ENCODE data around the gene CEACAM1.
"Not testable (repeated sequence)": the region's sequence is repeated elsewhere in the genome, so short reads cannot be mapped to it uniquely, and the experiment has no call there.

Gene CEACAM1

GRCh38 chr19:42563352-42564210, 35.3 kb upstream of the CEACAM1 start:
- no peaks in the 10 kb centered on the region for H3K9me3 ChIP-seq (replicated peaks in 1 of 11)
- TF ChIP-seq Cebpa-rat (IDR thresholded peaks at IDR 0.05): no peak

DNA sequence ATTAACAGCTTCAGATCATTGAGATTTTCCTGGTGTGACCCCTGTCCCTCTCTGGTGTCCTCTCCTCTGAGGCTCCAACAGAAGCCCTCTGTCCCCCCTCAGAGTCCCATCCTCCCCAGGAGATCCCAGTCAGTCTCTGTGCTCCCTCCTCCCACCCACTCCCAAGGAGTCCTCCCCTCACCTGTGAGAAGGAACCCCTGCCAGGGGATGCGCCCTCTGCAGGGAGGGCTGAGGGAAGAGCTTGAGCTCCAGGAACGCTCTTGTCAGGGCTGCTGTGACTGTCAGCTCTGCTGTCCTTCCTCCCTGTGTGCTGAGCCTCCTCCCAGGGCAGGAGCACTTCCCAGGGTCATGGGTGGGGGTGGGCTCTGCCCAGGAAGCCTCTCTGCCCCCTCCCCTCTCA, 33.2 kb upstream of the CEACAM1 start:
- Histone ChIP-seq H3K27me3 (peaks cover 16 to 74% (median 47%) of the 10 kb centered on the region in 11 experiments), H3K9ac (no peak overlapping the region), H3K36me3 (no peaks in the 10 kb centered on the region), H3K4me3 (no peak overlapping the region), H3K4me2 (no peak overlapping the region), H3K9me3 (replicated peaks in 1 of 11) (0 out of 22 replicates have a peak, but pooled peaks cover 0 to 6% (median 0%) of the 10 kb centered on the region in 11 experiments), H4K20me1 (peaks cover 0 to 14% (median 0%) of the 10 kb centered on the region in 11 experiments; a peak in 6 of 22 replicates), H3K27ac (no peak overlapping the region), H3K4me1 (peaks cover 1 to 8% (median 3%) of the 10 kb centered on the region in 10 experiments; a peak in 19 of 20 replicates)
- no peak for TF ChIP-seq Cebpa-rat (IDR thresholded peaks at IDR 0.05)

More at GRCh38 chr19:42563352-42564210, 35.3 kb upstream of the CEACAM1 start:
- Histone ChIP-seq H3K4me3 (no peak overlapping the region), H3K9ac (peak overlapping the region in 1 of 11 experiments; percentile 9; a peak in 1 of 22 replicates), H3K27me3 (peaks cover 2 to 59% (median 29%) of the 10 kb centered on the region in 11 experiments; a peak in 21 of 22 replicates), H3K36me3 (no peaks in the 10 kb centered on the region), H4K20me1 (peaks cover 0 to 13% (median 0%) of the 10 kb centered on the region in 11 experiments; a peak in 6 of 22 replicates), H3K4me2 (no peak overlapping the region), H3K4me1 (peaks cover 7 to 18% (median 13%) of the 10 kb centered on the region in 10 experiments; a peak in 19 of 20 replicates), H3K27ac (no peak overlapping the region)

DNA sequence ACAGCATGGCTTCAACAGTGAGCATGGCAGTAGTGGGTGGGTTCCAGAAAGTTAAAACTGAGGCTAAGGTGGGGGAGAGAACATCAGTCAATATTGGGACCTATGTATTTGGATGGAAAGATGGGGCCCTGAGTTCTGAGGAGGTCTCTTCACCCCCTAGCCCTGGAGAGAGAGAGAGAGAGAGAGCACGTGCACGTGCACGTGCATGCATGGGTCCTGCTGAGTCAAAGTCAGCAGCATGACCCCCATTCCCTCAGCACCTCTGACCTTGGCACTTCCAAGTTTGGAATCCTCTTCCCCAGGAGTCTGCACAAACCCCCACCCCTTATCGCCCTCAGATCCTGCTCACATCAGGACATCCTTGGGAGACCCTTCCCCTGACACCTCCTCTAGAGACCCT, 32.5 kb upstream of the CEACAM1 start:
- Histone ChIP-seq H3K4me2 (no peak overlapping the region), H3K4me1 (peaks cover 9 to 16% (median 11%) of the 10 kb centered on the region in 10 experiments), H3K36me3 (no peaks in the 10 kb centered on the region), H3K27ac (no peak overlapping the region), H3K27me3 (peaks cover 24 to 82% (median 55%) of the 10 kb centered on the region in 11 experiments), H3K9me3 (replicated peaks in 1 of 11) (0 out of 22 replicates have a peak, but pooled peaks cover 0 to 6% (median 0%) of the 10 kb centered on the region in 11 experiments), H3K4me3 (no peak overlapping the region), H3K9ac (no peak overlapping the region), H4K20me1 (peaks cover 0 to 22% (median 4%) of the 10 kb centered on the region in 11 experiments; a peak in 11 of 22 replicates)
- no peak for TF ChIP-seq Cebpa-rat (IDR thresholded peaks at IDR 0.05)

GRCh38 chr19:42558450-42559150, 30.3 kb upstream of the CEACAM1 start:
- Histone ChIP-seq H3K4me1 (peaks cover 29 to 37% (median 32%) of the 10 kb centered on the region in 10 experiments), H3K27me3 (peaks cover 46 to 96% (median 75%) of the 10 kb centered on the region in 11 experiments)

GRCh38 chr19:42557386-42557871, 29.1 kb upstream of the CEACAM1 start:
- Histone ChIP-seq H3K27me3 (peaks cover 52 to 94% (median 83%) of the 10 kb centered on the region in 11 experiments), H3K4me1 (peaks cover 40 to 49% (median 44%) of the 10 kb centered on the region in 10 experiments), H4K20me1 (peaks cover 10 to 55% (median 35%) of the 10 kb centered on the region in 11 experiments; a peak in 19 of 22 replicates)
- H3K36me3 ChIP-seq; H3K4me2 ChIP-seq; H3K27ac ChIP-seq; H3K9ac ChIP-seq; H3K4me3 ChIP-seq; H3K9me3 ChIP-seq (replicated peaks in 1 of 11): not testable (repeated sequence)

More at GRCh38 chr19:42558450-42559150, 30.3 kb upstream of the CEACAM1 start:
- Histone ChIP-seq H3K4me3 (no peak overlapping the region), H3K9me3 (replicated peaks in 1 of 11) (0 out of 22 replicates have a peak, but pooled peaks cover 0 to 6% (median 0%) of the 10 kb centered on the region in 11 experiments), H4K20me1 (peaks cover 5 to 43% (median 24%) of the 10 kb centered on the region in 11 experiments; a peak in 17 of 22 replicates), H3K36me3 (no peaks in the 10 kb centered on the region), H3K27ac (no peak overlapping the region), H3K4me2 (no peak overlapping the region), H3K9ac (no peak overlapping the region)
- no peak for TF ChIP-seq Cebpa-rat (IDR thresholded peaks at IDR 0.05)

DNA sequence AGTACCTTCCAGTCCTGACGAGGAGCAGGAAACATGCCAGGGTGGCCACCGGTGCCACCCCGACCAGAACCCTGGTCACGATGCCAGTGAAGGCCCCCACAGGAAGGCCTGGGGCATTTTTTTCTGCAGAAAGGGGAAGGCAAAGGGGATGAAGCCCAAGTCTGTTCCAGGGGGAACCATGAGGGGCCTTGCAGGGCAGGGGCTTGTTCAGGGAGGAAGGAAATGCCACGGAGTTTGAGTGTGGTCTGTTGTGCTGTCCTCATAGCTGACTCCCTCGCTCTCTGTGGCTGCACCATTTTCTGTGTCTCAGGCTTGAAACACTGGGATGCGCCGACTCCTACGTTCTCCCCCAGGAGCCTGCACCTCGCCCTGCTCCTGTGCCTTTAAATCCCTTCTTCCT, 27.5 kb upstream of the CEACAM1 start:
- peak overlapping the region; percentile 78 to 89 (median 85) for H3K4me2 ChIP-seq

DNA sequence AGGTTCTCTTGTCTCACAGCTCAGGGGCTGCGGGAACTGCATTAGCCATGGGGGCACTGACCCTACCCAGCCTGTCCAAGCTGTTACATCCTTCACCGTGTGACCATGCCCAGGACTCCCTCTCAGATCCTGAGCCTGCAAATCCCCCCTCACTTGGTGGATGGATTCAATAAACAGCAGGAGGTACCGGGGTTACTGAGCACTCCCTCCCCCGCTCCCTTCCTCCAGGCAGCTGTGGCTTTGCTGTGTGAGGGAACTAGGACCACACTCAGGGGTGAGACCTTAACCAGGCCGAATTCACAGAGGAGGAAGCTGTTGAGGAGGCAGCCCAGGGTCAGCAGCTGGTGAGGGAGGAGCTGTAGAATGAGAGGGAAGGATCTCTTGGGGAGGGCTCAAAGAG, 27.0 kb upstream of the CEACAM1 start:
- Histone ChIP-seq H3K4me3 (peak overlapping the region in 4 of 10 experiments; percentile 1 to 58 (median 17); a peak in 4 of 20 replicates), H3K9me3 (replicated peaks in 1 of 11) (peaks cover 16 to 23% (median 19%) of the 10 kb centered on the region in 11 experiments), H3K4me1 (peaks cover 40 to 50% (median 47%) of the 10 kb centered on the region in 10 experiments), H3K27ac (peak overlapping the region in 6 of 11 experiments; percentile 45 to 75 (median 62); a peak in 12 of 22 replicates), H3K4me2 (peak overlapping the region; percentile 78 to 89 (median 85)), H3K9ac (peak overlapping the region in 6 of 11 experiments; percentile 37 to 58 (median 46); a peak in 9 of 22 replicates), H3K27me3 (peaks cover 73 to 94% (median 90%) of the 10 kb centered on the region in 11 experiments), H3K36me3 (no peaks in the 10 kb centered on the region), H4K20me1 (peaks cover 10 to 54% (median 40%) of the 10 kb centered on the region in 11 experiments; a peak in 19 of 22 replicates)
- TF ChIP-seq Cebpa-rat (IDR thresholded peaks at IDR 0.05): no peak

More for the DNA sequence above, 27.5 kb upstream of the CEACAM1 start:
- Histone ChIP-seq H3K4me1 (peaks cover 40 to 54% (median 47%) of the 10 kb centered on the region in 10 experiments), H3K36me3 (no peaks in the 10 kb centered on the region), H3K9me3 (replicated peaks in 1 of 11) (peaks cover 11 to 18% (median 14%) of the 10 kb centered on the region in 11 experiments), H3K27ac (peak overlapping the region in 6 of 11 experiments; percentile 22 to 75 (median 62); a peak in 12 of 22 replicates), H3K27me3 (peaks cover 68 to 94% (median 89%) of the 10 kb centered on the region in 11 experiments), H3K9ac (peak overlapping the region in 7 of 11 experiments; percentile 11 to 58 (median 44); a peak in 10 of 22 replicates), H4K20me1 (peaks cover 10 to 58% (median 40%) of the 10 kb centered on the region in 11 experiments; a peak in 19 of 22 replicates), H3K4me3 (peak overlapping the region in 6 of 10 experiments; percentile 2 to 58 (median 31); a peak in 7 of 20 replicates)
- no peak for TF ChIP-seq Cebpa-rat (IDR thresholded peaks at IDR 0.05)

- Histone ChIP-seq H4K20me1 (peaks cover 10 to 54% (median 40%) of the 10 kb centered on the region in 11 experiments; a peak in 19 of 22 replicates), H3K27me3 (peaks cover 84 to 99% (median 92%) of the 10 kb centered on the region in 11 experiments), H3K27ac (peak overlapping the region in 3 of 11 experiments; percentile 20 to 62 (median 52); a peak in 4 of 22 replicates), H3K9ac (peak overlapping the region in 3 of 11 experiments; percentile 6 to 14 (median 10); a peak in 3 of 22 replicates), H3K9me3 (replicated peaks in 1 of 11) (peaks cover 28 to 35% (median 31%) of the 10 kb centered on the region in 11 experiments), H3K4me2 (peak overlapping the region; percentile 78 to 89 (median 83)), H3K4me3 (no peak overlapping the region; a peak in 1 of 20 replicates), H3K36me3 (no peaks in the 10 kb centered on the region), H3K4me1 (peaks cover 40 to 50% (median 47%) of the 10 kb centered on the region in 10 experiments)
- no peak for TF ChIP-seq Cebpa-rat (IDR thresholded peaks at IDR 0.05)
Measured at GRCh38 chr19:42554046-42554575, 25.8 kb upstream of the CEACAM1 start.

Data from BLaER1 treated with 17β-estradiol and CSF1 and Interleukin-3, amounts not matched to agents 10 nM and 100 nM (cell line).